Testis (tissue), 3 donors: ENCODE results near the gene TOMM40L. TPM values are rescaled to one million over a fixed set of nuclear protein-coding genes. Genes with fewer than 3 reads are reported as not detected.

Source experiments
- microRNA-seq, 2 donors: library from miRNA; unstranded; fragments of <30 nt; microRNA quantifications; one replicate each; pipeline ENCODE4, GENCODE V29; 2016; ENCODE audit warnings: borderline number of aligned reads in 2 of 2, borderline replicate concordance in 1 of 2
- polyA plus RNA-seq: library from polyadenylated mRNA; stranded (reverse); fragments of 350-450 nt; fragmentation: Illumina TruSeq; extraction: RNeasy Lipid Tissue Mini Kit (QIAGEN cat#74804); gene quantifications from one replicate; pipeline ENCODE4 v1.2.3, GENCODE V29; 2014; ENCODE audit warnings: low read depth, low replicate concordance; ENCODE audit not compliant: insufficient read depth
- total RNA-seq, 2 donors: library from RNA; depleted of rRNA; stranded (reverse); fragments of >200 nt; gene quantifications; one replicate each; pipeline ENCODE4 v1.2.3, GENCODE V29; 2016

The TOMM40L gene
- total and polyA plus RNA-seq, 3 donors from 2014 or later = 4.7 to 7.5 (median 6.0) TPM

Small RNA genes lying within 50 kb of the gene (microRNA-seq; reads per million reads assigned to microRNA genes)
- gene MIR5187 = 0.69 to 0.70 reads per million in 2 donors

Other genes starting within 250 kb of the TOMM40L start
- 10 to 100 TPM; 34.5 to 38.3 TPM for gene F11R, start 204.9 kb upstream of the TOMM40L start, total RNA-seq
- gene F11R, start 204.9 kb upstream of the TOMM40L start, polyA plus RNA-seq = 54.0 TPM
- 100 to 1,000 TPM; 100 to 103 TPM for gene TSTD1, start 187.1 kb upstream of the TOMM40L start, total RNA-seq
- gene TSTD1, start 187.1 kb upstream of the TOMM40L start, polyA plus RNA-seq = 52.2 TPM
- gene USF1, start 180.1 kb upstream of the TOMM40L start, total RNA-seq = 10 to 100 TPM; 50.8 to 61.9 TPM
- 38.8 TPM for gene USF1, start 180.1 kb upstream of the TOMM40L start, polyA plus RNA-seq
- gene ARHGAP30, start 156.2 kb upstream of the TOMM40L start, total RNA-seq = 1 to 10 TPM in 1 of 2 donors, under 1 TPM in 1; 0.79 to 1.6 TPM
- 5.4 TPM for gene ARHGAP30, start 156.2 kb upstream of the TOMM40L start, polyA plus RNA-seq
- gene NECTIN4, start 136.5 kb upstream of the TOMM40L start, total RNA-seq = 1 to 10 TPM in 1 of 2 donors, under 1 TPM in 1; 0.63 to 1.2 TPM
- gene NECTIN4, start 136.5 kb upstream of the TOMM40L start, polyA plus RNA-seq = 1.3 TPM
- 10 to 100 TPM; 55.8 to 57.2 TPM for gene KLHDC9, start 127.7 kb upstream of the TOMM40L start, total RNA-seq
- gene KLHDC9, start 127.7 kb upstream of the TOMM40L start, polyA plus RNA-seq = 144 TPM
- gene PFDN2, start 108.0 kb upstream of the TOMM40L start, total RNA-seq = 10 to 100 TPM; 76.8 to 88.6 TPM
- gene PFDN2, start 108.0 kb upstream of the TOMM40L start, polyA plus RNA-seq = 96.3 TPM
- 10 to 100 TPM; 44.8 to 51.1 TPM for gene NIT1, start 108.0 kb upstream of the TOMM40L start, total RNA-seq
- gene NIT1, start 108.0 kb upstream of the TOMM40L start, polyA plus RNA-seq = 51.1 TPM
- 10 to 100 TPM; 53.8 to 54.0 TPM for gene DEDD, start 93.4 kb upstream of the TOMM40L start, total RNA-seq
- gene DEDD, start 93.4 kb upstream of the TOMM40L start, polyA plus RNA-seq = 92.7 TPM
- gene UFC1, start 72.1 kb upstream of the TOMM40L start, total RNA-seq = 10 to 100 TPM; 36.9 to 68.3 TPM
- 129 TPM for gene UFC1, start 72.1 kb upstream of the TOMM40L start, polyA plus RNA-seq
- 10 to 100 TPM; 49.5 to 51.2 TPM for gene USP21, start 66.6 kb upstream of the TOMM40L start, total RNA-seq
- 45.6 TPM for gene USP21, start 66.6 kb upstream of the TOMM40L start, polyA plus RNA-seq
- 10 to 100 TPM; 19.5 to 24.8 TPM for gene PPOX, start 59.6 kb upstream of the TOMM40L start, total RNA-seq
- 20.5 TPM for gene PPOX, start 59.6 kb upstream of the TOMM40L start, polyA plus RNA-seq
- gene B4GALT3, start 48.6 kb upstream of the TOMM40L start, total RNA-seq = 10 to 100 TPM; 46.3 to 62.2 TPM
- gene B4GALT3, start 48.6 kb upstream of the TOMM40L start, polyA plus RNA-seq = 56.2 TPM
- 1 to 10 TPM; 2.4 to 3.2 TPM for gene ADAMTS4, start 27.0 kb upstream of the TOMM40L start, total RNA-seq
- 2.7 TPM for gene ADAMTS4, start 27.0 kb upstream of the TOMM40L start, polyA plus RNA-seq
- gene NDUFS2, start 23.7 kb upstream of the TOMM40L start, total RNA-seq = 100 to 1,000 TPM; 117 to 129 TPM
- 82.9 TPM for gene NDUFS2, start 23.7 kb upstream of the TOMM40L start, polyA plus RNA-seq
- gene FCER1G, start 10.8 kb upstream of the TOMM40L start, total RNA-seq = 10 to 100 TPM in 1 of 2 donors, 1 to 10 TPM in 1; 2.1 to 13.3 TPM
- gene FCER1G, start 10.8 kb upstream of the TOMM40L start, polyA plus RNA-seq = 60.9 TPM
- gene APOA2, start 2.4 kb upstream of the TOMM40L start, total RNA-seq = not detected
- gene APOA2, start 2.4 kb upstream of the TOMM40L start, polyA plus RNA-seq = 1.6 TPM
- under 1 TPM; 0.31 to 0.68 TPM for gene NR1I3, start 12.1 kb downstream of the TOMM40L start, total RNA-seq
- gene NR1I3, start 12.1 kb downstream of the TOMM40L start, polyA plus RNA-seq = 0.57 TPM
- gene PCP4L1, start 32.7 kb downstream of the TOMM40L start, total RNA-seq = 1 to 10 TPM in 1 of 2 donors, under 1 TPM in 1; 0.79 to 3.0 TPM
- gene PCP4L1, start 32.7 kb downstream of the TOMM40L start, polyA plus RNA-seq = 4.3 TPM
- gene MPZ, start 83.9 kb downstream of the TOMM40L start, total RNA-seq = 1 to 10 TPM; 2.3 to 4.2 TPM
- 4.7 TPM for gene MPZ, start 83.9 kb downstream of the TOMM40L start, polyA plus RNA-seq
- 10 to 100 TPM; 55.3 to 84.2 TPM for gene SDHC, start 88.3 kb downstream of the TOMM40L start, total RNA-seq
- gene SDHC, start 88.3 kb downstream of the TOMM40L start, polyA plus RNA-seq = 188 TPM
- gene CFAP126, start 141.8 kb downstream of the TOMM40L start, total RNA-seq = 10 to 100 TPM in 1 of 2 donors, 1 to 10 TPM in 1; 3.8 to 13.9 TPM
- 45.4 TPM for gene CFAP126, start 141.8 kb downstream of the TOMM40L start, polyA plus RNA-seq